OCI-LY3 (cell line): ENCODE data around the gene NTN4.

Experiments
- H2AFZ ChIP-seq: fragments of 200-600, 300-600 bp; shearing (Covaris generic); 2 replicates; pipeline ENCODE4 v1.6.0; 2014; ENCODE audit warnings: antibody characterized with exemption, low read depth, low read length
- H3K27ac ChIP-seq: fragments of 200-600, 300-600 bp; sonication (generic); 2 replicates; pipeline ENCODE4 v1.5.1; 2014; ENCODE audit warnings: mild to moderate bottlenecking, low read length, moderate library complexity, mixed read lengths
- H3K27me3 ChIP-seq: fragments of 200-600, 300-600 bp; sonication (generic); 2 replicates; pipeline ENCODE4 v1.6.1; 2014; ENCODE audit warnings: low read depth, low read length, mixed read lengths
- H3K36me3 ChIP-seq: fragments of 200-600, 300-600 bp; sonication (generic); replicated peaks from 2 replicates; pipeline ENCODE3; 2014; ENCODE audit warnings: low read depth, low read length, mixed read lengths
- H3K4me1 ChIP-seq: fragments of 300-600, 200-600 bp; sonication (generic); 2 replicates; pipeline ENCODE4 v1.6.1; 2014; ENCODE audit warnings: low read length, mixed read lengths
- H3K4me2 ChIP-seq: fragments of 200-600, 300-600 bp; sonication (generic); 2 replicates; pipeline ENCODE4 v1.6.1; 2014; ENCODE audit warnings: low read length, mixed read lengths
- H3K4me3 ChIP-seq: fragments of 300-600, 200-600 bp; sonication (generic); 2 replicates; pipeline ENCODE4 v1.5.1; 2014; ENCODE audit warnings: antibody characterized with exemption, mild to moderate bottlenecking, low read length, moderate library complexity
- H3K79me2 ChIP-seq: fragments of 300-600, 200-600 bp; shearing (Covaris generic); 2 replicates; pipeline ENCODE4 v1.6.1; 2014; ENCODE audit warnings: mild to moderate bottlenecking, low read length, mixed read lengths
- H3K9ac ChIP-seq: fragments of 300-600, 200-600 bp; shearing (Covaris generic); 2 replicates; pipeline ENCODE4 v1.6.0; 2014; ENCODE audit warnings: mild to moderate bottlenecking, low read length, moderate library complexity
- H3K9me3 ChIP-seq: fragments of 200-600, 300-600 bp; shearing (Covaris generic); 2 replicates; pipeline ENCODE4 v1.6.1; 2014; ENCODE audit warnings: low read length, mixed read lengths; ENCODE audit not compliant: insufficient read depth
- H4K20me1 ChIP-seq: fragments of 200-600, 300-600 bp; sonication (generic); 2 replicates; pipeline ENCODE4 v1.6.1; 2016; ENCODE audit warnings: low read length, mixed read lengths; ENCODE audit not compliant: insufficient read depth
- CTCF ChIP-seq: fragments of 200-600, 300-600 bp; sonication (generic); IDR thresholded peaks from 2 replicates; pipeline ENCODE4 v1.5.1; 2014; ENCODE audit warnings: antibody characterized with exemption, low read length, low read depth
- EZH2phosphoT487 ChIP-seq: fragments of 200-600 bp; shearing (Covaris generic); IDR thresholded peaks from 2 replicates; pipeline ENCODE4 v1.6.1; 2018; ENCODE audit warnings: antibody characterized with exemption, mixed run types, low read depth

Gene NTN4

GRCh38 chr12:95674631-95675030 is 115.9 kb downstream of the NTN4 start:
- no peak overlapping the region for H3K4me3 ChIP-seq
- no peak overlapping the region for H2AFZ ChIP-seq
- no peaks in the 10 kb centered on the region for H3K79me2 ChIP-seq
- no peaks in the 10 kb centered on the region for H3K4me1 ChIP-seq
- no peaks in the 10 kb centered on the region for H3K36me3 ChIP-seq
- H3K9me3 ChIP-seq: no peaks in the 10 kb centered on the region
- H3K4me2 ChIP-seq: no peak overlapping the region
- no peak overlapping the region for H3K9ac ChIP-seq
- no peaks in the 10 kb centered on the region for H4K20me1 ChIP-seq
- peaks cover 9% of the 10 kb centered on the region for H3K27me3 ChIP-seq
- no peak overlapping the region for H3K27ac ChIP-seq
- TF ChIP-seq EZH2phosphoT487 (no peak), CTCF (no peak)

GRCh38 chr12:95674163-95674562 is 116.4 kb downstream of the NTN4 start:
- Histone ChIP-seq H3K9me3 (no peaks in the 10 kb centered on the region), H3K36me3 (no peaks in the 10 kb centered on the region), H3K4me3 (no peak overlapping the region), H2AFZ (no peak overlapping the region), H3K4me1 (no peaks in the 10 kb centered on the region), H3K27ac (no peak overlapping the region), H3K27me3 (peaks cover 14% of the 10 kb centered on the region), H3K79me2 (no peaks in the 10 kb centered on the region), H4K20me1 (no peaks in the 10 kb centered on the region), H3K9ac (no peak overlapping the region), H3K4me2 (no peak overlapping the region)
- TF ChIP-seq CTCF (no peak), EZH2phosphoT487 (no peak)

- no peak overlapping the region for H2AFZ ChIP-seq
- H4K20me1 ChIP-seq: no peaks in the 10 kb centered on the region
- H3K27ac ChIP-seq: no peak overlapping the region
- TF ChIP-seq EZH2phosphoT487 (no peak), CTCF (no peak)
- H3K27me3 ChIP-seq: peaks cover 14% of the 10 kb centered on the region
- H3K9me3 ChIP-seq: no peaks in the 10 kb centered on the region
- no peak overlapping the region for H3K4me2 ChIP-seq
- H3K4me3 ChIP-seq: no peak overlapping the region
- no peaks in the 10 kb centered on the region for H3K36me3 ChIP-seq
- H3K79me2 ChIP-seq: no peaks in the 10 kb centered on the region
- no peaks in the 10 kb centered on the region for H3K4me1 ChIP-seq
- H3K9ac ChIP-seq: no peak overlapping the region
These were observed 117.0 kb downstream of the NTN4 start for GRCh38 chr12:95673576-95673975.

GRCh38 chr12:95672166-95672565 is 118.4 kb downstream of the NTN4 start:
- TF ChIP-seq EZH2phosphoT487 (no peak), CTCF (no peak)
- Histone ChIP-seq H3K4me3 (no peak overlapping the region), H3K9me3 (no peaks in the 10 kb centered on the region), H3K27ac (no peak overlapping the region), H3K79me2 (no peaks in the 10 kb centered on the region), H2AFZ (no peak overlapping the region), H3K4me1 (no peaks in the 10 kb centered on the region), H3K4me2 (no peak overlapping the region), H3K9ac (no peak overlapping the region), H4K20me1 (no peaks in the 10 kb centered on the region), H3K27me3 (peaks cover 14% of the 10 kb centered on the region), H3K36me3 (no peaks in the 10 kb centered on the region)
